Endothelial cell of umbilical vein (primary cell): ENCODE measurements around the gene PBOV1.

Experiments used
- EZH2 ChIP-seq: IDR thresholded peaks from 2 replicates; pipeline ENCODE4 v1.6.1; 2012; ENCODE audit warnings: borderline replicate concordance, low read depth, mild to moderate bottlenecking, moderate library complexity, low read length, inconsistent platforms; ENCODE audit not compliant: severe bottlenecking
- FOS ChIP-seq: IDR thresholded peaks from 2 replicates; pipeline ENCODE4 v1.6.1; 2011; ENCODE audit warnings: mild to moderate bottlenecking, low read length, moderate library complexity, borderline replicate concordance; ENCODE audit not compliant: insufficient read depth
- JUN ChIP-seq: IDR thresholded peaks from 2 replicates; pipeline ENCODE4 v1.6.1; 2011; ENCODE audit warnings: borderline replicate concordance, low read depth; ENCODE audit not compliant: insufficient read length, insufficient read depth
- POLR2A ChIP-seq: IDR thresholded peaks from 2 replicates; pipeline ENCODE4 v1.6.1; 2012; ENCODE audit warnings: low read depth, mild to moderate bottlenecking, control low read depth, low read length
- POLR2AphosphoS5 ChIP-seq: IDR thresholded peaks from 2 replicates; pipeline ENCODE4 v1.6.1; 2012; ENCODE audit warnings: low read depth, mild to moderate bottlenecking, control low read depth, low read length, moderate library complexity; ENCODE audit not compliant: insufficient read depth
- TF ChIP-seq, protein P1 (sequence below), 2 donors: IDR thresholded peaks; 1 replicate in 1 of 2; 2 replicates in 1 of 2; pipeline ENCODE4 v1.5.1; 2011; ENCODE audit warnings: low read length in 2 of 2, mild to moderate bottlenecking in 2 of 2, moderate library complexity in 2 of 2, control low read depth in 1 of 2, inconsistent platforms in 1 of 2, low read depth in 1 of 2; ENCODE audit not compliant: insufficient read depth in 1 of 2; ENCODE audit errors: extremely low read depth in 1 of 2

GRCh38 chr6:138184230-138184629 is 34.1 kb downstream of the PBOV1 start:
- TF ChIP-seq POLR2A: no peak
- TF ChIP-seq, protein P1, sequence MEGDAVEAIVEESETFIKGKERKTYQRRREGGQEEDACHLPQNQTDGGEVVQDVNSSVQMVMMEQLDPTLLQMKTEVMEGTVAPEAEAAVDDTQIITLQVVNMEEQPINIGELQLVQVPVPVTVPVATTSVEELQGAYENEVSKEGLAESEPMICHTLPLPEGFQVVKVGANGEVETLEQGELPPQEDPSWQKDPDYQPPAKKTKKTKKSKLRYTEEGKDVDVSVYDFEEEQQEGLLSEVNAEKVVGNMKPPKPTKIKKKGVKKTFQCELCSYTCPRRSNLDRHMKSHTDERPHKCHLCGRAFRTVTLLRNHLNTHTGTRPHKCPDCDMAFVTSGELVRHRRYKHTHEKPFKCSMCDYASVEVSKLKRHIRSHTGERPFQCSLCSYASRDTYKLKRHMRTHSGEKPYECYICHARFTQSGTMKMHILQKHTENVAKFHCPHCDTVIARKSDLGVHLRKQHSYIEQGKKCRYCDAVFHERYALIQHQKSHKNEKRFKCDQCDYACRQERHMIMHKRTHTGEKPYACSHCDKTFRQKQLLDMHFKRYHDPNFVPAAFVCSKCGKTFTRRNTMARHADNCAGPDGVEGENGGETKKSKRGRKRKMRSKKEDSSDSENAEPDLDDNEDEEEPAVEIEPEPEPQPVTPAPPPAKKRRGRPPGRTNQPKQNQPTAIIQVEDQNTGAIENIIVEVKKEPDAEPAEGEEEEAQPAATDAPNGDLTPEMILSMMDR (IDR thresholded peaks at IDR 0.05; ENCODE audit: extremely low read depth in 1 of 2, insufficient read depth in 1 of 2, low read depth in 1 of 2, low read length in 2 of 2): no peak
- no peak for TF ChIP-seq POLR2AphosphoS5
- no peak for TF ChIP-seq FOS
- no peak for TF ChIP-seq JUN
- no peak for TF ChIP-seq EZH2
